MM.1S (cell line): ENCODE results near the gene MYBPC2.

Source experiments
- DNase-seq: peaks from one replicate; pipeline ENCODE4 v3.0.0-alpha.2; 2015
- H2AFZ ChIP-seq: fragments of 300-600 bp; sonication (generic); 2 replicates; pipeline ENCODE4 v1.6.0; 2016; ENCODE audit warnings: antibody characterized with exemption, low read length
- H3F3A ChIP-seq: fragments of 300-600 bp; sonication (generic); 2 replicates; pipeline ENCODE4 v1.6.1; 2016; ENCODE audit warnings: mild to moderate bottlenecking, antibody characterized with exemption, low read length, moderate library complexity, mixed read lengths; ENCODE audit not compliant: insufficient read depth
- H3K27ac ChIP-seq: fragments of 300-600 bp; sonication (generic); 2 replicates; pipeline ENCODE4 v1.5.1; 2016; ENCODE audit warnings: mild to moderate bottlenecking, low read length
- H3K27me3 ChIP-seq: fragments of 300-600 bp; sonication (generic); replicated peaks from 2 replicates; pipeline ENCODE4 v1.6.0; 2016; ENCODE audit warnings: low read length; ENCODE audit not compliant: insufficient read depth
- H3K36me3 ChIP-seq: fragments of 300-600 bp; sonication (generic); replicated peaks from 2 replicates; pipeline ENCODE4 v1.6.1; 2016; ENCODE audit warnings: mild to moderate bottlenecking, low read length, mixed read lengths; ENCODE audit not compliant: insufficient read depth
- H3K4me1 ChIP-seq: fragments of 300-600 bp; sonication (generic); 2 replicates; pipeline ENCODE4 v1.6.1; 2016; ENCODE audit warnings: low read length, mixed read lengths
- H3K4me2 ChIP-seq: fragments of 300-600 bp; sonication (generic); 2 replicates; pipeline ENCODE4 v1.6.0; 2016; ENCODE audit warnings: low read depth, low read length
- H3K4me3 ChIP-seq: fragments of 300-600 bp; sonication (generic); 2 replicates; pipeline ENCODE4 v1.5.1; 2016; ENCODE audit warnings: low read length, mixed read lengths
- H3K79me2 ChIP-seq: fragments of 300-600 bp; sonication (generic); 2 replicates; pipeline ENCODE4 v1.6.1; 2016; ENCODE audit warnings: mixed run types, low read length, mixed read lengths
- H3K9ac ChIP-seq: fragments of 300-600 bp; sonication (generic); 2 replicates; pipeline ENCODE4 v1.6.1; 2016; ENCODE audit warnings: low read length, mixed read lengths
- H3K9me2 ChIP-seq: fragments of 300-600 bp; sonication (generic); replicated peaks from 2 replicates; pipeline ENCODE4 v1.6.1; 2016; ENCODE audit warnings: mild to moderate bottlenecking, low read length, mixed read lengths; ENCODE audit not compliant: insufficient read depth
- H3K9me3 ChIP-seq: fragments of 300-600 bp; sonication (generic); replicated peaks from 2 replicates; pipeline ENCODE4 v1.6.1; 2016; ENCODE audit warnings: mild to moderate bottlenecking, low read length, mixed read lengths; ENCODE audit not compliant: insufficient read depth
- H4K20me1 ChIP-seq: fragments of 300-600 bp; sonication (generic); 2 replicates; pipeline ENCODE4 v1.6.1; 2016; ENCODE audit warnings: mild to moderate bottlenecking, low read length, moderate library complexity, mixed read lengths; ENCODE audit not compliant: insufficient read depth
- CTCF ChIP-seq: fragments of 300-600 bp; sonication (generic); IDR thresholded peaks from 2 replicates; pipeline ENCODE4 v1.5.1; 2016; ENCODE audit warnings: antibody characterized with exemption, low read length, mixed read lengths
- EZH2 ChIP-seq: fragments of 300-600 bp; sonication (generic); optimal IDR thresholded peaks from 2 replicates; pipeline ENCODE3; 2017; ENCODE audit warnings: low read depth, mild to moderate bottlenecking, antibody characterized with exemption, low read length, mixed read lengths
- EZH2phosphoT487 ChIP-seq: fragments of 300-600 bp; sonication (generic); IDR thresholded peaks from 2 replicates; pipeline ENCODE4 v1.6.1; 2018; ENCODE audit warnings: antibody characterized with exemption, low read length

Gene MYBPC2

GRCh38 chr19:50505856-50506611 is 73.3 kb downstream of the MYBPC2 start:
- no peak for DNase-seq
- H3K9ac ChIP-seq = no peak overlapping the region

DNA sequence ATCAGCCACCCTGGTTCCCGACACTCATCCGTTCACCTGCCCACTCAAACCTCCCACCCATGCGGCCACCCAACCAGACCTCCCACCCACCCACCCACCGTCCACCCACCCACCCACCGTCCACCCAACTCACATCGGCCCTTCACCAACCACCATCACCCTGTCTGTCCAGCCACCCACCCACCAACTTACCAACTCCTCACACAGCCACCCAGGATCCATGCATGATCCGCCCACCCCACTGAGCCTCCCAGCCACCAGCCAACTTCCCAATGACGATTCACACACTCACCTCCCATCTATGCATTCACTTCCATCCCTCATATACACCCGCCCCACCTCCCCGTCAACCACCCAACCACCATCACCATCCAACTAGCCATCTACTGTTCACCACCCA is 74.0 kb downstream of the MYBPC2 start:
- Histone ChIP-seq H3K4me3 (no peak overlapping the region), H3K79me2 (no peaks in the 10 kb centered on the region), H3K9me2 (no peaks in the 10 kb centered on the region), H3K36me3 (no peaks in the 10 kb centered on the region), H3F3A (no peaks in the 10 kb centered on the region), H3K4me2 (no peak overlapping the region), H3K9me3 (no peaks in the 10 kb centered on the region), H3K27ac (no peak overlapping the region), H3K27me3 (no peaks in the 10 kb centered on the region), H3K4me1 (0 out of 2 replicates have a peak, but pooled peaks cover 4% of the 10 kb centered on the region), H3K9ac (no peak overlapping the region), H4K20me1 (no peaks in the 10 kb centered on the region), H2AFZ (no peak overlapping the region)
- TF ChIP-seq EZH2phosphoT487 = no peak
- no peak for TF ChIP-seq EZH2
- no peak for DNase-seq

More at GRCh38 chr19:50505856-50506611, 73.3 kb downstream of the MYBPC2 start:
- TF ChIP-seq EZH2 (no peak), EZH2phosphoT487 (no peak), CTCF (no peak)
- no peak overlapping the region for H3K27ac ChIP-seq
- H3K79me2 ChIP-seq = no peaks in the 10 kb centered on the region
- no peaks in the 10 kb centered on the region for H4K20me1 ChIP-seq
- H3K27me3 ChIP-seq = no peaks in the 10 kb centered on the region
- no peaks in the 10 kb centered on the region for H3K9me2 ChIP-seq
- H3K4me1 ChIP-seq = 0 out of 2 replicates have a peak, but pooled peaks cover 4% of the 10 kb centered on the region
- H3F3A ChIP-seq = no peaks in the 10 kb centered on the region
- H3K4me3 ChIP-seq = no peak overlapping the region
- no peak overlapping the region for H2AFZ ChIP-seq
- no peaks in the 10 kb centered on the region for H3K36me3 ChIP-seq
- no peak overlapping the region for H3K4me2 ChIP-seq
- no peaks in the 10 kb centered on the region for H3K9me3 ChIP-seq

DNA sequence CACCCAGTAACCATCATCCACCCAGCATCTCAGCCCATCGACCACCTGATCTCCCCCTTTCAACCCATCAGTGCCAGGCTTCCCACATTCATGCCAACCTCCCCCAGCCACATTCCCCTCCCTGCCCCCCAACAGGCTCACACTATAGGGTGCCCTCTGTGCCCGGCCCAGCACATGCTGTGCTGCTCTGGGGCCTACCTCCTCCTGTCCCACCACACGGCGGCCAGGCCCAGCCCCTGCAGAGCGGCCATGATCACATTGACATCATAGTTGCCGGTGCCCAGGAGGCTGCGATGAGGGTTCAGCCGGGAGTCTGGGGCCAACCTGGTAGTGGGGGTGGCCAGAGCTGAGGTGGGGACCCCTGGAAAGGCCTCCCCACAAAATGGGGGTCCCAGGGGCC is 74.7 kb downstream of the MYBPC2 start:
- H3K4me2 ChIP-seq = no peak overlapping the region
- no peak for TF ChIP-seq CTCF
- no peak for TF ChIP-seq EZH2
- no peak for TF ChIP-seq EZH2phosphoT487
- H2AFZ ChIP-seq = no peak overlapping the region
- H3F3A ChIP-seq = no peaks in the 10 kb centered on the region
- no peaks in the 10 kb centered on the region for H3K9me3 ChIP-seq
- no peaks in the 10 kb centered on the region for H3K36me3 ChIP-seq
- no peaks in the 10 kb centered on the region for H4K20me1 ChIP-seq
- H3K79me2 ChIP-seq = no peaks in the 10 kb centered on the region
- H3K9ac ChIP-seq = no peak overlapping the region
- H3K4me3 ChIP-seq = no peak overlapping the region
- no peak overlapping the region for H3K27ac ChIP-seq
- no peak for DNase-seq
- H3K4me1 ChIP-seq = 0 out of 2 replicates have a peak, but pooled peaks cover 4% of the 10 kb centered on the region
- H3K9me2 ChIP-seq = no peaks in the 10 kb centered on the region
- H3K27me3 ChIP-seq = no peaks in the 10 kb centered on the region

DNA sequence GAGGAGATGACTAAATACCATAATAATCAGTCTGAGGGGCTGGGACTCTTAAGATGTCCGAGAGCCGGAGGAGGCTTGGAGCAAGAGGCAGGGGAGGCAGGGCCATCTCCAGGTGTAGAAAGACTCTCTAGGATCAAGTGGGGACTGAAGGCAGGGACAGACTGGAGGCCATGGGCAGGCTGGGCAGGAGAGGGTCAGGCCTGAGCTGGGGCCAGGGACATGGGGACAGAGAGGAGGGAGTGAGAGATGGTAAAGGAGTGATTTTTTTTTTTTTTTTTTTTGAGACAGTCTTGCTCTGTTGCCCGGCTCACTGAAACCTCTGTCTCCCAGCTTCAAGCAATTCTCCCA is 76.1 kb downstream of the MYBPC2 start:
- TF ChIP-seq EZH2phosphoT487 = no peak
- TF ChIP-seq EZH2 = no peak
- TF ChIP-seq CTCF = no peak
- H3K27ac ChIP-seq = no peak overlapping the region
- H3K79me2 ChIP-seq = no peaks in the 10 kb centered on the region
- no peak overlapping the region for H3K4me2 ChIP-seq
- H4K20me1 ChIP-seq = no peaks in the 10 kb centered on the region
- no peak for DNase-seq
- H3K9ac ChIP-seq = no peak overlapping the region
- no peaks in the 10 kb centered on the region for H3K9me2 ChIP-seq
- no peaks in the 10 kb centered on the region for H3K36me3 ChIP-seq
- H2AFZ ChIP-seq = no peak overlapping the region
- no peaks in the 10 kb centered on the region for H3K27me3 ChIP-seq
- H3K9me3 ChIP-seq = no peaks in the 10 kb centered on the region
- H3K4me1 ChIP-seq = 0 out of 2 replicates have a peak, but pooled peaks cover 4% of the 10 kb centered on the region
- H3F3A ChIP-seq = no peaks in the 10 kb centered on the region
- no peak overlapping the region for H3K4me3 ChIP-seq
